HEK293 (cell line): ENCODE measurements around the gene ELN.

Source experiments
- CTCF ChIP-seq: fragments of 450-650 bp; formaldehyde crosslinking; IDR thresholded peaks from 2 replicates; pipeline ENCODE4 v1.5.1; 2016; ENCODE audit warnings: missing biosample characterization, missing genetic modification characterization
- GFI1B ChIP-seq: fragments of 450-650 bp; formaldehyde crosslinking; IDR thresholded peaks from 2 replicates; pipeline ENCODE4 v1.5.1; 2016; ENCODE audit warnings: missing biosample characterization, missing genetic modification characterization
- HOXD13 ChIP-seq: sonication (generic); formaldehyde crosslinking; IDR thresholded peaks from 2 replicates; pipeline ENCODE4 v1.8.0; 2022; ENCODE audit warnings: missing genetic modification reagents, borderline replicate concordance
- PBX3 ChIP-seq: sonication (generic); formaldehyde crosslinking; IDR thresholded peaks from 2 replicates; pipeline ENCODE4 v1.8.1; 2022; ENCODE audit warnings: mild to moderate bottlenecking, moderate library complexity, missing genetic modification reagents
- SETDB1 ChIP-seq: IDR thresholded peaks from one replicate; pipeline ENCODE4 v1.6.1; 2017; ENCODE audit warnings: mild to moderate bottlenecking, low read length, moderate library complexity, mixed read lengths; ENCODE audit not compliant: insufficient read length
- ZBTB11 ChIP-seq: fragments of 450-650 bp; formaldehyde crosslinking; conservative IDR thresholded peaks from 2 replicates; pipeline ENCODE4 v1.5.1; 2016; ENCODE audit warnings: low read depth, missing biosample characterization, missing genetic modification characterization
- ZEB2 ChIP-seq: fragments of 450-650 bp; formaldehyde crosslinking; IDR thresholded peaks from 2 replicates; pipeline ENCODE4 v1.5.1; 2016; ENCODE audit warnings: missing biosample characterization, missing genetic modification characterization
- ZIC2 ChIP-seq: fragments of 450-650 bp; formaldehyde crosslinking; IDR thresholded peaks from 2 replicates; pipeline ENCODE4 v1.5.1; 2016; ENCODE audit warnings: missing biosample characterization, missing genetic modification characterization
- ZNF114 ChIP-seq: fragments of 450-650 bp; formaldehyde crosslinking; IDR thresholded peaks from 2 replicates; pipeline ENCODE4 v1.5.0; 2017; ENCODE audit warnings: missing biosample characterization, missing genetic modification characterization
- ZNF157 ChIP-seq: fragments of 450-650 bp; formaldehyde crosslinking; IDR thresholded peaks from 2 replicates; pipeline ENCODE4 v1.5.1; 2016; ENCODE audit warnings: missing biosample characterization, missing genetic modification characterization
- ZNF501 ChIP-seq: fragments of 450-650 bp; formaldehyde crosslinking; IDR thresholded peaks from 2 replicates; pipeline ENCODE4 v1.5.1; 2016; ENCODE audit warnings: missing biosample characterization, missing genetic modification characterization
- ZNF629 ChIP-seq: fragments of 450-650 bp; formaldehyde crosslinking; IDR thresholded peaks from 2 replicates; pipeline ENCODE4 v1.5.1; 2017; ENCODE audit warnings: missing biosample characterization, missing genetic modification characterization
- ZNF768 ChIP-seq: fragments of 450-650 bp; formaldehyde crosslinking; IDR thresholded peaks from 2 replicates; pipeline ENCODE4 v1.5.1; 2018; ENCODE audit warnings: missing biosample characterization, mild to moderate bottlenecking, missing genetic modification characterization

- TF ChIP-seq CTCF, result no peak
- TF ChIP-seq ZIC2 (tag by site-specific recombination), result no peak
- TF ChIP-seq ZEB2 (tag by site-specific recombination), result no peak
- no peak for TF ChIP-seq PBX3 (CRISPR knock-in tag)
- TF ChIP-seq HOXD13 (CRISPR knock-in tag), result no peak
- no peak for TF ChIP-seq GFI1B (tag by site-specific recombination)
- no peak for TF ChIP-seq ZNF629
- TF ChIP-seq ZNF114 (tag by site-specific recombination), result no peak
- TF ChIP-seq ZBTB11 (tag by site-specific recombination), result no peak
- TF ChIP-seq SETDB1, result no peak
- TF ChIP-seq ZNF157 (tag by site-specific recombination), result no peak
- no peak for TF ChIP-seq ZNF501 (tag by site-specific recombination)
- no peak for TF ChIP-seq ZNF768 (tag by site-specific recombination)
These were observed 73.2 kb downstream of the ELN start for GRCh38 chr7:74101061-74101681.
